HL-60 (cell line): Measurements from ENCODE around the gene CTNNA2.

Experiments used
- GABPA ChIP-seq: IDR thresholded peaks from 2 replicates; pipeline ENCODE4 v1.6.1; 2012; ENCODE audit warnings: low read depth
- POLR2AphosphoS5 ChIP-seq: IDR thresholded peaks from 2 replicates; pipeline ENCODE4 v1.6.1; 2012; ENCODE audit warnings: low read depth
- REST ChIP-seq: IDR thresholded peaks from 2 replicates; pipeline ENCODE4 v1.6.1; 2012; ENCODE audit warnings: low read depth; ENCODE audit not compliant: insufficient replicate concordance
- SPI1 ChIP-seq: IDR thresholded peaks from 2 replicates; pipeline ENCODE4 v1.6.1; 2012; ENCODE audit warnings: low read depth, mild to moderate bottlenecking, borderline replicate concordance
- TF ChIP-seq, protein P1 (sequence below): IDR thresholded peaks from one replicate; pipeline ENCODE4 v1.5.1; 2011; ENCODE audit warnings: low read length, control low read depth, inconsistent platforms; ENCODE audit not compliant: insufficient read depth

- TF ChIP-seq, protein P1, sequence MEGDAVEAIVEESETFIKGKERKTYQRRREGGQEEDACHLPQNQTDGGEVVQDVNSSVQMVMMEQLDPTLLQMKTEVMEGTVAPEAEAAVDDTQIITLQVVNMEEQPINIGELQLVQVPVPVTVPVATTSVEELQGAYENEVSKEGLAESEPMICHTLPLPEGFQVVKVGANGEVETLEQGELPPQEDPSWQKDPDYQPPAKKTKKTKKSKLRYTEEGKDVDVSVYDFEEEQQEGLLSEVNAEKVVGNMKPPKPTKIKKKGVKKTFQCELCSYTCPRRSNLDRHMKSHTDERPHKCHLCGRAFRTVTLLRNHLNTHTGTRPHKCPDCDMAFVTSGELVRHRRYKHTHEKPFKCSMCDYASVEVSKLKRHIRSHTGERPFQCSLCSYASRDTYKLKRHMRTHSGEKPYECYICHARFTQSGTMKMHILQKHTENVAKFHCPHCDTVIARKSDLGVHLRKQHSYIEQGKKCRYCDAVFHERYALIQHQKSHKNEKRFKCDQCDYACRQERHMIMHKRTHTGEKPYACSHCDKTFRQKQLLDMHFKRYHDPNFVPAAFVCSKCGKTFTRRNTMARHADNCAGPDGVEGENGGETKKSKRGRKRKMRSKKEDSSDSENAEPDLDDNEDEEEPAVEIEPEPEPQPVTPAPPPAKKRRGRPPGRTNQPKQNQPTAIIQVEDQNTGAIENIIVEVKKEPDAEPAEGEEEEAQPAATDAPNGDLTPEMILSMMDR = no peak
- TF ChIP-seq REST = no peak
- TF ChIP-seq POLR2AphosphoS5 = no peak
- TF ChIP-seq SPI1 = no peak
- TF ChIP-seq GABPA = no peak
Observed at GRCh38 chr2:80114812-80115211, 602.0 kb downstream of the CTNNA2 start.
